Osteoblast (primary cell): Measurements from ENCODE around the gene PDGFB. TPM values are rescaled to one million over a fixed set of nuclear protein-coding genes. Genes with fewer than 3 reads are reported as not detected.

Experiments used
- DNase-seq: peaks from one replicate; pipeline ENCODE4 v3.0.0; 2011; ENCODE audit warnings: low spot score, mixed read lengths; ENCODE audit not compliant: insufficient read length; ENCODE audit errors: missing footprints
- H2AFZ ChIP-seq: 2 replicates; pipeline ENCODE4 v1.6.0; 2011; ENCODE audit warnings: mild to moderate bottlenecking, low read length
- H3K27ac ChIP-seq: 2 replicates; pipeline ENCODE4 v1.5.1; 2011; ENCODE audit warnings: mild to moderate bottlenecking, low read depth, low read length, moderate library complexity
- H3K27me3 ChIP-seq: 2 replicates; pipeline ENCODE4 v1.6.0; 2012; ENCODE audit warnings: mild to moderate bottlenecking, control low read depth, inconsistent platforms, low read length, moderate library complexity; ENCODE audit not compliant: insufficient read depth
- H3K36me3 ChIP-seq: 2 replicates; pipeline ENCODE4 v1.5.1; 2011; ENCODE audit warnings: mild to moderate bottlenecking, low read length, control low read depth, moderate library complexity; ENCODE audit not compliant: insufficient read depth
- H3K4me1 ChIP-seq: 2 replicates; pipeline ENCODE4 v1.5.1; 2011; ENCODE audit warnings: mild to moderate bottlenecking, low read length, control low read depth, moderate library complexity; ENCODE audit not compliant: insufficient read depth
- H3K4me2 ChIP-seq: 2 replicates; pipeline ENCODE4 v1.6.0; 2011; ENCODE audit warnings: mild to moderate bottlenecking, low read length; ENCODE audit not compliant: insufficient read depth
- H3K4me3 ChIP-seq: fragments of 200-600 bp; sonication (generic); 3 replicates; pipeline ENCODE4 v1.5.1; 2012; ENCODE audit warnings: mild to moderate bottlenecking, low read length, inconsistent platforms; ENCODE audit not compliant: insufficient read depth
- H3K79me2 ChIP-seq: 2 replicates; pipeline ENCODE4 v1.6.0; 2012; ENCODE audit warnings: mild to moderate bottlenecking, low read length, control low read depth, inconsistent platforms; ENCODE audit not compliant: insufficient read depth
- H3K9me3 ChIP-seq: 2 replicates; pipeline ENCODE4 v1.5.1; 2011; ENCODE audit warnings: low read depth, low read length, control low read depth
- H4K20me1 ChIP-seq: 2 replicates; pipeline ENCODE4 v1.6.0; 2012; ENCODE audit warnings: mild to moderate bottlenecking, low read length, control low read depth; ENCODE audit not compliant: insufficient read depth
- total RNA-seq: library from RNA; depleted of rRNA; stranded (reverse); fragments of >200 nt; gene quantifications from 2 replicates; pipeline ENCODE4 v1.2.3, GENCODE V29; 2012
- TF ChIP-seq, protein P1 (sequence below): IDR thresholded peaks from 2 replicates; pipeline ENCODE4 v1.5.1; 2011; ENCODE audit warnings: mild to moderate bottlenecking, low read depth, low read length, moderate library complexity; ENCODE audit errors: extremely low read depth

The PDGFB gene
- total RNA-seq, 1 donor, result under 0.01 TPM

DNA sequence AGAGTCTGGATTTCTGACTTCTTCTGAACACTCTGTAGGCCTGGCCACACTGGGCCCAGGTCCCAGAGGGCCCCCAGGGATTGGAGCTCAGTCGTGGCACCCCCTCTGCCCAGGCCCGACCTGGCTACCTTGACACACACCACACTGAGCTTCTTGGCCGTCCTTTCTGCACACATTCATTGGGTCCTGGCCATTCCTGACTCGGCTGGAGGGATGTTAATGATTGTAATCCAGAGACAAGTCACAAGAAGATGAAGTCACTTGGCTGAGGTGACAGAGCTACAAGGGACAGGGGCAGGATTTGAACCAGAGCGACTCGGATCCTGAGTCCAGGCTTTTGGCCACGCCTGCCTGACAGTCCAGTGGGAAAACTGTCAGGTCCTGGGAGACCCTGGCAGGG is 23.9 kb upstream of the PDGFB start:
- H2AFZ ChIP-seq, result no peak overlapping the region
- H3K27ac ChIP-seq, result no peak overlapping the region
- peaks cover 7% of the 10 kb centered on the region for H3K4me1 ChIP-seq
- no peaks in the 10 kb centered on the region for H4K20me1 ChIP-seq
- peaks cover 2% of the 10 kb centered on the region for H3K9me3 ChIP-seq
- H3K36me3 ChIP-seq, result no peaks in the 10 kb centered on the region
- DNase-seq, result no peak
- no peak overlapping the region for H3K4me2 ChIP-seq
- no peaks in the 10 kb centered on the region for H3K27me3 ChIP-seq
- H3K79me2 ChIP-seq, result no peaks in the 10 kb centered on the region
- TF ChIP-seq, protein P1, sequence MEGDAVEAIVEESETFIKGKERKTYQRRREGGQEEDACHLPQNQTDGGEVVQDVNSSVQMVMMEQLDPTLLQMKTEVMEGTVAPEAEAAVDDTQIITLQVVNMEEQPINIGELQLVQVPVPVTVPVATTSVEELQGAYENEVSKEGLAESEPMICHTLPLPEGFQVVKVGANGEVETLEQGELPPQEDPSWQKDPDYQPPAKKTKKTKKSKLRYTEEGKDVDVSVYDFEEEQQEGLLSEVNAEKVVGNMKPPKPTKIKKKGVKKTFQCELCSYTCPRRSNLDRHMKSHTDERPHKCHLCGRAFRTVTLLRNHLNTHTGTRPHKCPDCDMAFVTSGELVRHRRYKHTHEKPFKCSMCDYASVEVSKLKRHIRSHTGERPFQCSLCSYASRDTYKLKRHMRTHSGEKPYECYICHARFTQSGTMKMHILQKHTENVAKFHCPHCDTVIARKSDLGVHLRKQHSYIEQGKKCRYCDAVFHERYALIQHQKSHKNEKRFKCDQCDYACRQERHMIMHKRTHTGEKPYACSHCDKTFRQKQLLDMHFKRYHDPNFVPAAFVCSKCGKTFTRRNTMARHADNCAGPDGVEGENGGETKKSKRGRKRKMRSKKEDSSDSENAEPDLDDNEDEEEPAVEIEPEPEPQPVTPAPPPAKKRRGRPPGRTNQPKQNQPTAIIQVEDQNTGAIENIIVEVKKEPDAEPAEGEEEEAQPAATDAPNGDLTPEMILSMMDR, result no peak
- H3K4me3 ChIP-seq, result no peak overlapping the region

GRCh38 chr22:39267974-39268373 is 23.2 kb upstream of the PDGFB start:
- Histone ChIP-seq H3K9me3 (peaks cover 2% of the 10 kb centered on the region), H3K4me1 (peaks cover 7% of the 10 kb centered on the region), H3K36me3 (no peaks in the 10 kb centered on the region), H3K27me3 (no peaks in the 10 kb centered on the region), H3K4me2 (no peak overlapping the region), H2AFZ (no peak overlapping the region), H3K79me2 (no peaks in the 10 kb centered on the region), H3K4me3 (no peak overlapping the region), H4K20me1 (no peaks in the 10 kb centered on the region), H3K27ac (no peak overlapping the region)
- TF ChIP-seq, protein P1, result no peak
- DNase-seq, result no peak

DNA sequence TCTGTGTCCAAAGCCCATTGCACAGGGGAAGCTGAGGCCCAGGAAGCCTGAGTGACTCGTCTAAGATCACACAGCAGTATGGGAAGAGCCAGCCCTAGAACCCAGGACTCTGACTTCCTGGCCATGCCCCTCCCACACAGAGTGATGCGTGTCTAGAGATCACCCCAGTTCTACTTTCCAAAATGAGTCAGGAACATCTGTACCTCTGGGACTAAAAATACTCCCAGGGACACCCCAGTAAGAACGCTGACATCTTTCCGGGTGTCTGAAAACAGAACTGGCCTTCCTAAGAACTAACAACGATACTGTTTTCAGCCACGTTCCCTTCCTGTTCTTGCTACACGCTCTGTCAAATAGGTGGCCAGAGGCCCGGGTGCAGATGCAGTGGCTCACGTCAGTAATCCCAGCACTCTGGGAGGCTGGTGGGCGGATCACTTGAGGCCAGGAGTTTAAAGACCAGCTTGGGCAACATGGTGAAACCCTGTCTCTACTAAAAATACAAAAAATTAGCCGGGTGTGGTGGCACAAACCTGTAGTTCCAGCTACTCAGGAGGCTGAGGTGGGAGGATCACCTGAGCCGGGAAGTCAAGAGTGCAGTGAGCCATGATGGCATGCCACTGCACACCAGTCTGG is 21.7 kb upstream of the PDGFB start:
- TF ChIP-seq, protein P1, result no peak
- DNase-seq, result peak; percentile 80

GRCh38 chr22:39265143-39265886 is 20.5 kb upstream of the PDGFB start:
- no peak overlapping the region for H3K4me2 ChIP-seq
- H3K27me3 ChIP-seq, result no peaks in the 10 kb centered on the region
- H3K4me1 ChIP-seq, result peaks cover 7% of the 10 kb centered on the region
- peaks cover 6% of the 10 kb centered on the region for H3K9me3 ChIP-seq
- no peak overlapping the region for H3K27ac ChIP-seq
- H2AFZ ChIP-seq, result no peak overlapping the region
- H3K36me3 ChIP-seq, result no peaks in the 10 kb centered on the region
- no peak for DNase-seq
- H3K79me2 ChIP-seq, result no peaks in the 10 kb centered on the region
- no peaks in the 10 kb centered on the region for H4K20me1 ChIP-seq
- no peak overlapping the region for H3K4me3 ChIP-seq
- TF ChIP-seq, protein P1, result no peak

More for the DNA sequence above, 21.7 kb upstream of the PDGFB start:
- Histone ChIP-seq H3K27ac (no peak overlapping the region), H3K27me3 (no peaks in the 10 kb centered on the region), H2AFZ (peak overlapping the region; percentile 44), H3K4me3 (no peak overlapping the region), H4K20me1 (no peaks in the 10 kb centered on the region), H3K36me3 (no peaks in the 10 kb centered on the region), H3K79me2 (no peaks in the 10 kb centered on the region), H3K4me2 (no peak overlapping the region), H3K4me1 (peaks cover 7% of the 10 kb centered on the region), H3K9me3 (peaks cover 5% of the 10 kb centered on the region)
